Nephron progenitor cell (in vitro differentiated cells): ENCODE results near the gene SLC30A7.

Source experiments
- DNase-seq: peaks from one replicate; pipeline ENCODE4 v3.0.0; 2021
- H3K27ac Mint-ChIP-seq: 2 replicates; pipeline ENCODE4 v1.8.0; 2021; ENCODE audit warnings: mild to moderate bottlenecking, moderate library complexity, mixed read lengths
- H3K27me3 Mint-ChIP-seq: 2 replicates; pipeline ENCODE4 v1.8.0; 2021; ENCODE audit warnings: mild to moderate bottlenecking, low read depth, mixed read lengths; ENCODE audit not compliant: poor library complexity
- H3K36me3 Mint-ChIP-seq: 2 replicates; pipeline ENCODE4 v1.8.0; 2021; ENCODE audit warnings: low read depth, mixed read lengths
- H3K4me1 Mint-ChIP-seq: 2 replicates; pipeline ENCODE4 v1.8.0; 2021; ENCODE audit warnings: mixed read lengths
- H3K4me3 Mint-ChIP-seq: 2 replicates; pipeline ENCODE4 v1.8.0; 2021; ENCODE audit warnings: mild to moderate bottlenecking, moderate library complexity, mixed read lengths
- H3K9me3 Mint-ChIP-seq: 2 replicates; pipeline ENCODE4 v1.8.0; 2021; ENCODE audit warnings: mild to moderate bottlenecking, moderate library complexity, mixed read lengths
- CTCF ChIP-seq: fragments of 200-600 bp; sonication (generic); IDR thresholded peaks from 2 replicates; pipeline ENCODE4 v1.5.0; 2021; ENCODE audit warnings: antibody characterized with exemption

SLC30A7 gene

GRCh38 chr1:100979631-100980030 lies 83.7 kb downstream of the SLC30A7 start:
- H3K27ac Mint-ChIP-seq, result no peak overlapping the region
- no peaks in the 10 kb centered on the region for H3K27me3 Mint-ChIP-seq
- no peak for DNase-seq
- no peaks in the 10 kb centered on the region for H3K9me3 Mint-ChIP-seq
- TF ChIP-seq CTCF, result no peak
- H3K4me3 Mint-ChIP-seq, result no peak overlapping the region
- H3K4me1 Mint-ChIP-seq, result no peaks in the 10 kb centered on the region
- H3K36me3 Mint-ChIP-seq, result peaks cover 50% of the 10 kb centered on the region

- Mint-ChIP-seq H3K36me3 (peaks cover 45% of the 10 kb centered on the region), H3K4me1 (no peaks in the 10 kb centered on the region), H3K27ac (no peak overlapping the region), H3K9me3 (no peaks in the 10 kb centered on the region), H3K4me3 (no peak overlapping the region), H3K27me3 (no peaks in the 10 kb centered on the region)
- TF ChIP-seq CTCF, result no peak
- no peak for DNase-seq
Measured at GRCh38 chr1:100982793-100983192, 86.9 kb downstream of the SLC30A7 start.

DNA sequence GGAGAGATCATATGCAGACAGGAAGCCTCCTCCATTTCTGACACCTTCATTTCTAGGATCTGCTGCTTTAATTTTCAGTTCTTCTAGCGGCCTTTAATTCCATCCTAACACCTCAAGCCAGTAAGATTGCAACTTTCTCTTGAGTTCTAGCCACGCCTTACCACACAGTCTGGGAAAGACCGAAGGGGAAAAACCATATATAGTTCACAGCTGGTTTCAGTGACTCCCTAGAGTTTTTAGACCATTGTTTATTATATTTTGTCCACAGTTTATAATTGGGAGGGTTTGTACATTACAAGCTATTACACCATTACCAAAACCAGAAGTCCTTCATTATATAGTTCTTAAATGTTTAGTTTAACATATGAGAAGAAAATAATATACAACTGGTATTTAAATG lies 92.2 kb downstream of the SLC30A7 start:
- Mint-ChIP-seq H3K27me3 (no peaks in the 10 kb centered on the region), H3K4me1 (no peaks in the 10 kb centered on the region), H3K36me3 (peaks cover 52% of the 10 kb centered on the region), H3K4me3 (no peak overlapping the region), H3K9me3 (no peaks in the 10 kb centered on the region), H3K27ac (no peak overlapping the region)
- no peak for TF ChIP-seq CTCF
- DNase-seq, result no peak

- Mint-ChIP-seq H3K9me3 (no peaks in the 10 kb centered on the region), H3K4me3 (no peak overlapping the region), H3K27me3 (no peaks in the 10 kb centered on the region), H3K27ac (no peak overlapping the region), H3K4me1 (no peaks in the 10 kb centered on the region), H3K36me3 (peaks cover 45% of the 10 kb centered on the region)
- no peak for DNase-seq
- TF ChIP-seq CTCF, result no peak
Measured at GRCh38 chr1:100989306-100990077, 93.6 kb downstream of the SLC30A7 start.

GRCh38 chr1:100995198-100995988 lies 99.5 kb downstream of the SLC30A7 start:
- no peaks in the 10 kb centered on the region for H3K4me1 Mint-ChIP-seq
- peaks cover 60% of the 10 kb centered on the region for H3K36me3 Mint-ChIP-seq
- H3K4me3 Mint-ChIP-seq, result no peak overlapping the region
- no peaks in the 10 kb centered on the region for H3K27me3 Mint-ChIP-seq
- TF ChIP-seq CTCF, result no peak
- H3K9me3 Mint-ChIP-seq, result no peaks in the 10 kb centered on the region
- H3K27ac Mint-ChIP-seq, result no peak overlapping the region
- DNase-seq, result no peak
